Hepatocyte (in vitro differentiated cells): ENCODE results near the gene PSEN1. TPM values are rescaled to one million over a fixed set of nuclear protein-coding genes. Genes with fewer than 3 reads are reported as not detected.
"Not testable (repeated sequence)": the region's sequence is repeated elsewhere in the genome, so short reads cannot be mapped to it uniquely, and the experiment has no call there.

ENCODE experiments used
- DNase-seq: peaks from one replicate; pipeline ENCODE4 v3.0.0-alpha.2; 2016; ENCODE audit warnings: low spot score
- H2AFZ ChIP-seq: fragments of 200-600 bp; sonication (generic); 2 replicates; pipeline ENCODE4 v1.6.0; 2016; ENCODE audit warnings: antibody characterized with exemption, mild to moderate bottlenecking
- H3K27ac ChIP-seq: fragments of 200-600 bp; sonication (generic); 2 replicates; pipeline ENCODE4 v1.5.1; 2016; ENCODE audit warnings: mild to moderate bottlenecking
- H3K27me3 ChIP-seq: fragments of 200-600 bp; sonication (generic); 2 replicates; pipeline ENCODE4 v1.6.1; 2016
- H3K36me3 ChIP-seq: fragments of 200-600 bp; sonication (generic); replicated peaks from 2 replicates; pipeline ENCODE4 v1.5.1; 2016; ENCODE audit warnings: low read depth; ENCODE audit not compliant: insufficient read depth
- H3K4me1 ChIP-seq: fragments of 200-600 bp; sonication (generic); 2 replicates; pipeline ENCODE4 v1.5.1; 2016; ENCODE audit warnings: mild to moderate bottlenecking, moderate library complexity; ENCODE audit not compliant: insufficient read depth
- H3K4me2 ChIP-seq: fragments of 200-600 bp; sonication (generic); 2 replicates; pipeline ENCODE4 v1.6.0; 2016
- H3K4me3 ChIP-seq: fragments of 200-600 bp; sonication (generic); 2 replicates; pipeline ENCODE4 v1.5.1; 2016; ENCODE audit warnings: mild to moderate bottlenecking
- H3K79me2 ChIP-seq: fragments of 200-600 bp; sonication (generic); 2 replicates; pipeline ENCODE4 v1.6.0; 2017; ENCODE audit warnings: mild to moderate bottlenecking
- H3K9me2 ChIP-seq: fragments of 200-600 bp; sonication (generic); replicated peaks from 2 replicates; pipeline ENCODE4 v1.6.0; 2017; ENCODE audit warnings: mild to moderate bottlenecking; ENCODE audit not compliant: insufficient read depth
- H3K9me3 ChIP-seq: fragments of 200-600 bp; sonication (generic); 2 replicates; pipeline ENCODE4 v1.5.1; 2016; ENCODE audit warnings: low read depth, mild to moderate bottlenecking
- H4K20me1 ChIP-seq: fragments of 200-600 bp; sonication (generic); 2 replicates; pipeline ENCODE4 v1.6.0; 2016; ENCODE audit warnings: mild to moderate bottlenecking; ENCODE audit not compliant: insufficient read depth, poor library complexity, severe bottlenecking
- EZH2 ChIP-seq: fragments of 200-600 bp; sonication (generic); IDR thresholded peaks from 2 replicates; pipeline ENCODE4 v1.6.1; 2016; ENCODE audit warnings: antibody characterized with exemption, mild to moderate bottlenecking, borderline replicate concordance
- EZH2phosphoT487 ChIP-seq: fragments of 200-600 bp; sonication (generic); IDR thresholded peaks from one replicate; pipeline ENCODE4 v1.6.1; 2018; ENCODE audit warnings: antibody characterized with exemption, mild to moderate bottlenecking, low read depth, moderate library complexity; ENCODE audit not compliant: unreplicated experiment, severe bottlenecking
- WGBS: methylation state at CpG from one replicate; pipeline ENCODE4 v1.1.6; 2016; ENCODE audit warnings: low lambda C conversion rate; ENCODE audit errors: missing lambda C conversion rate; 5-methylcytosine and 5-hydroxymethylcytosine counted together
- polyA plus RNA-seq: library from polyadenylated mRNA; unstranded; fragments of >200 nt; fragmentation: Nextera tagmentation; extraction: Ambion mirVana; gene quantifications from 2 replicates; pipeline ENCODE4 v1.2.1, GENCODE V29; 2016
- total RNA-seq: library from RNA; depleted of rRNA; stranded (reverse); fragments of >200 nt; gene quantifications from 2 replicates; pipeline ENCODE4 v1.2.3, GENCODE V29; 2014
- TF ChIP-seq, protein P1 (sequence below): fragments of 200-600 bp; sonication (generic); IDR thresholded peaks from 2 replicates; pipeline ENCODE4 v1.5.1; 2016; ENCODE audit warnings: antibody characterized with exemption, mild to moderate bottlenecking; ENCODE audit not compliant: poor library complexity

The PSEN1 gene
- total and polyA plus RNA-seq, 2 experiments from 2014 or later = 65.6 to 71.6 TPM

- TF ChIP-seq, protein P1, sequence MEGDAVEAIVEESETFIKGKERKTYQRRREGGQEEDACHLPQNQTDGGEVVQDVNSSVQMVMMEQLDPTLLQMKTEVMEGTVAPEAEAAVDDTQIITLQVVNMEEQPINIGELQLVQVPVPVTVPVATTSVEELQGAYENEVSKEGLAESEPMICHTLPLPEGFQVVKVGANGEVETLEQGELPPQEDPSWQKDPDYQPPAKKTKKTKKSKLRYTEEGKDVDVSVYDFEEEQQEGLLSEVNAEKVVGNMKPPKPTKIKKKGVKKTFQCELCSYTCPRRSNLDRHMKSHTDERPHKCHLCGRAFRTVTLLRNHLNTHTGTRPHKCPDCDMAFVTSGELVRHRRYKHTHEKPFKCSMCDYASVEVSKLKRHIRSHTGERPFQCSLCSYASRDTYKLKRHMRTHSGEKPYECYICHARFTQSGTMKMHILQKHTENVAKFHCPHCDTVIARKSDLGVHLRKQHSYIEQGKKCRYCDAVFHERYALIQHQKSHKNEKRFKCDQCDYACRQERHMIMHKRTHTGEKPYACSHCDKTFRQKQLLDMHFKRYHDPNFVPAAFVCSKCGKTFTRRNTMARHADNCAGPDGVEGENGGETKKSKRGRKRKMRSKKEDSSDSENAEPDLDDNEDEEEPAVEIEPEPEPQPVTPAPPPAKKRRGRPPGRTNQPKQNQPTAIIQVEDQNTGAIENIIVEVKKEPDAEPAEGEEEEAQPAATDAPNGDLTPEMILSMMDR = no peak
- no peak for TF ChIP-seq EZH2
- TF ChIP-seq EZH2phosphoT487 = no peak
- Histone ChIP-seq H3K79me2 (no peaks in the 10 kb centered on the region), H3K4me3 (no peak overlapping the region), H3K9me3 (no peaks in the 10 kb centered on the region), H3K9me2 (no peaks in the 10 kb centered on the region), H2AFZ (no peak overlapping the region), H3K27me3 (no peaks in the 10 kb centered on the region), H3K4me2 (no peak overlapping the region), H3K27ac (no peak overlapping the region), H3K36me3 (no peaks in the 10 kb centered on the region), H3K4me1 (no peaks in the 10 kb centered on the region), H4K20me1 (no peaks in the 10 kb centered on the region)
- WGBS = 93% methylated on average over 14 of the region's 14 CpGs
- no peak for DNase-seq
These were observed 32.4 kb downstream of the PSEN1 start for GRCh38 chr14:73168691-73169090.

- H3K4me2 ChIP-seq, H2AFZ ChIP-seq, H3K27me3 ChIP-seq, DNase-seq, H4K20me1 ChIP-seq, H3K4me3 ChIP-seq, H3K27ac ChIP-seq, H3K36me3 ChIP-seq, H3K9me2 ChIP-seq, H3K9me3 ChIP-seq, H3K79me2 ChIP-seq, H3K4me1 ChIP-seq: not testable (repeated sequence)
- WGBS = 90% methylated on average over 6 of the region's 6 CpGs
These were observed 33.5 kb downstream of the PSEN1 start for GRCh38 chr14:73169855-73170254.

- Histone ChIP-seq H3K27ac (no peak overlapping the region), H3K36me3 (no peaks in the 10 kb centered on the region)
- TF ChIP-seq EZH2phosphoT487 = no peak
- TF ChIP-seq, protein P1 = no peak
- TF ChIP-seq EZH2 = no peak
These were observed 34.4 kb downstream of the PSEN1 start for GRCh38 chr14:73170686-73171085.

DNA sequence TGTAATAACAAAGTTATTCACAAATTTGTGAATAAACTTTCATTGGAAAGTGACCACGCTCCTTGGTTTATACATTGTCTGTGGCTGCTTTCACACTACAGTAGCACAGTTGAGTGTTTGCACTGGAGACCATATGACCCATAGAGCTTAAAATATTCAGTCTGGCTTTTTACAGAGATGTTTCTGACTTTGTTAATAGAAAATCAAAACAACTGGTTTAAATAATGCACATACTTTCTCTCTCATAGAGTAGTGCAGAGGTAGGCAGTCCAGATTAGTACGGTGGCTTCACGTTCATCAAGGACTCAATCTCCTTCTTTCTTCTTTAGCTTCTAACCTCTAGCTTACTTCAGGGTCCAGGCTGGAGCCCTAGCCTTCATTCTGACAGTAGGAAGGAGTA is 36.2 kb downstream of the PSEN1 start:
- Histone ChIP-seq H3K36me3 (no peaks in the 10 kb centered on the region), H4K20me1 (no peaks in the 10 kb centered on the region), H3K9me2 (no peaks in the 10 kb centered on the region), H3K79me2 (no peaks in the 10 kb centered on the region), H3K4me3 (no peak overlapping the region), H2AFZ (no peak overlapping the region), H3K4me1 (no peaks in the 10 kb centered on the region), H3K4me2 (no peak overlapping the region), H3K27me3 (no peaks in the 10 kb centered on the region), H3K27ac (no peak overlapping the region), H3K9me3 (no peaks in the 10 kb centered on the region)
- TF ChIP-seq, protein P1 = no peak
- DNase-seq = no peak
- 91% methylated on average over 3 of the region's 3 CpGs for WGBS

More at GRCh38 chr14:73170686-73171085, 34.4 kb downstream of the PSEN1 start:
- Histone ChIP-seq H3K79me2 (no peaks in the 10 kb centered on the region), H3K4me1 (no peaks in the 10 kb centered on the region), H3K27me3 (no peaks in the 10 kb centered on the region), H2AFZ (no peak overlapping the region), H4K20me1 (no peaks in the 10 kb centered on the region), H3K4me2 (no peak overlapping the region), H3K9me2 (no peaks in the 10 kb centered on the region), H3K9me3 (no peaks in the 10 kb centered on the region), H3K4me3 (no peak overlapping the region)
- 91% methylated on average over 11 of the region's 11 CpGs for WGBS
- no peak for DNase-seq
